CD4-positive, alpha-beta T cell treated with Interleukin-21 for 1 hour (primary cell): ENCODE results near the gene RAB3IP.

ENCODE experiments used
- DNase-seq: peaks from one replicate; pipeline ENCODE4 v3.0.0-alpha.2; 2020

Gene RAB3IP

GRCh38 chr12:69738351-69739286 is at the start of gene RAB3IP:
RAB3IP (plus strand) TSS chr12:69738860; CDS start chr12:69755409, 16,549 bp downstream.
- peak; percentile 92 for DNase-seq

- DNase-seq, result no peak
These were observed 49.0 kb upstream of the RAB3IP start for GRCh38 chr12:69689638-69690037.

- no peak for DNase-seq
These were observed 44.5 kb upstream of the RAB3IP start for GRCh38 chr12:69694123-69694522.

GRCh38 chr12:69698054-69698453 is 40.6 kb upstream of the RAB3IP start:
- no peak for DNase-seq

- DNase-seq, result no peak
These were observed 39.7 kb upstream of the RAB3IP start, which contains the start of gene BEST3 for GRCh38 chr12:69698769-69699540. BEST3 (minus strand) TSS chr12:69699303; CDS start chr12:69697798, 1,505 bp downstream.

GRCh38 chr12:69701826-69702225 is 36.8 kb upstream of the RAB3IP start:
- no peak for DNase-seq

- no peak for DNase-seq
These were observed 35.5 kb upstream of the RAB3IP start for GRCh38 chr12:69703146-69703642.

GRCh38 chr12:69704357-69704756 is 34.3 kb upstream of the RAB3IP start:
- DNase-seq, result no peak

GRCh38 chr12:69708649-69709048 is 30.0 kb upstream of the RAB3IP start:
- DNase-seq, result no peak

- DNase-seq, result no peak
These were observed 25.8 kb upstream of the RAB3IP start for GRCh38 chr12:69712826-69713225.

GRCh38 chr12:69714542-69714941 is 24.1 kb upstream of the RAB3IP start:
- DNase-seq, result no peak

- DNase-seq, result no peak
These were observed 19.0 kb upstream of the RAB3IP start for GRCh38 chr12:69719336-69720316.

GRCh38 chr12:69720750-69721149 is 17.9 kb upstream of the RAB3IP start:
- DNase-seq, result no peak

- no peak for DNase-seq
These were observed 11.7 kb upstream of the RAB3IP start for GRCh38 chr12:69726922-69727321.

- no peak for DNase-seq
These were observed 6.6 kb upstream of the RAB3IP start for GRCh38 chr12:69732088-69732487.

GRCh38 chr12:69733638-69734037 is 5.0 kb upstream of the RAB3IP start:
- DNase-seq, result no peak

- peak; percentile 76 for DNase-seq
These were observed 879 bp downstream of the RAB3IP start for GRCh38 chr12:69739287-69740191.

GRCh38 chr12:69744109-69744508 is 5.4 kb downstream of the RAB3IP start:
- DNase-seq, result no peak

- no peak for DNase-seq
These were observed 12.8 kb downstream of the RAB3IP start for GRCh38 chr12:69751476-69751875.

GRCh38 chr12:69755302-69755701 is 16.6 kb downstream of the RAB3IP start:
- DNase-seq, result no peak

- DNase-seq, result no peak
These were observed 17.6 kb downstream of the RAB3IP start for GRCh38 chr12:69756088-69756755.
